Progenitor cell of endocrine pancreas (in vitro differentiated cells): Measurements from ENCODE around the gene SAYSD1. TPM values are rescaled to one million over a fixed set of nuclear protein-coding genes. Genes with fewer than 3 reads are reported as not detected.

Experiments
- DNase-seq: peaks from one replicate; pipeline ENCODE4 v3.0.0; 2021; ENCODE audit warnings: low spot score; ENCODE audit not compliant: unreplicated experiment
- H3K27ac Mint-ChIP-seq: 2 replicates; pipeline ENCODE4 v1.8.0; 2021; ENCODE audit warnings: mild to moderate bottlenecking, moderate library complexity, mixed read lengths
- H3K27me3 Mint-ChIP-seq: 2 replicates; pipeline ENCODE4 v1.8.0; 2021; ENCODE audit warnings: mixed read lengths
- H3K36me3 Mint-ChIP-seq: 2 replicates; pipeline ENCODE4 v1.8.0; 2022; ENCODE audit warnings: mixed read lengths; ENCODE audit not compliant: insufficient read depth
- H3K4me1 Mint-ChIP-seq: 2 replicates; pipeline ENCODE4 v1.8.0; 2021; ENCODE audit warnings: low read depth, mixed read lengths
- H3K4me3 Mint-ChIP-seq: 2 replicates; pipeline ENCODE4 v1.8.0; 2021; ENCODE audit warnings: low read depth, mild to moderate bottlenecking, moderate library complexity, mixed read lengths
- H3K9me3 Mint-ChIP-seq: 2 replicates; pipeline ENCODE4 v1.8.0; 2021; ENCODE audit warnings: low read depth, mixed read lengths
- long read RNA-seq: library from polyadenylated mRNA; unstranded; transcript quantifications from one replicate; pipeline ENCODE4 v2.0.0, GENCODE V29; 2020
- total RNA-seq: library from RNA; stranded (reverse); gene quantifications from 2 replicates; pipeline ENCODE4 v1.2.1, GENCODE V29; 2021
- TF ChIP-seq, protein P1 (sequence below): fragments of 200-600 bp; sonication (generic); IDR thresholded peaks from one replicate; pipeline ENCODE4 v1.5.0; 2021; ENCODE audit warnings: antibody characterized with exemption, mild to moderate bottlenecking; ENCODE audit not compliant: unreplicated experiment

Gene SAYSD1, protein sequence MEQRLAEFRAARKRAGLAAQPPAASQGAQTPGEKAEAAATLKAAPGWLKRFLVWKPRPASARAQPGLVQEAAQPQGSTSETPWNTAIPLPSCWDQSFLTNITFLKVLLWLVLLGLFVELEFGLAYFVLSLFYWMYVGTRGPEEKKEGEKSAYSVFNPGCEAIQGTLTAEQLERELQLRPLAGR
- 17.4 and 19.7 TPM in 2 replicates for total RNA-seq
- long read RNA-seq, transcript SAYSD1-201 (2 exons, 2,020 nt): major isoform, 58 of 62 reads
- long read RNA-seq, partial matches to known transcripts: 0 of 62 reads
- long read RNA-seq, other reads (novel, unspliced or antisense): 2 of 62 reads

GRCh38 chr6:39114704-39115599 is at the start of gene SAYSD1:
Gene SAYSD1, minus strand, starts transcription at chr6:39115186. Its CDS starts 97 bp downstream, at chr6:39115089.
- peaks cover 30% of the 10 kb centered on the region for H3K27me3 Mint-ChIP-seq
- peaks cover 6% of the 10 kb centered on the region for H3K36me3 Mint-ChIP-seq
- no peaks in the 10 kb centered on the region for H3K9me3 Mint-ChIP-seq
- peak within 1 kb of the TSS; percentile 90 for H3K4me3 Mint-ChIP-seq
- DNase-seq: peak; percentile 92
- peak within 1 kb of the TSS; percentile 99 for H3K27ac Mint-ChIP-seq
- TF ChIP-seq, protein P1, sequence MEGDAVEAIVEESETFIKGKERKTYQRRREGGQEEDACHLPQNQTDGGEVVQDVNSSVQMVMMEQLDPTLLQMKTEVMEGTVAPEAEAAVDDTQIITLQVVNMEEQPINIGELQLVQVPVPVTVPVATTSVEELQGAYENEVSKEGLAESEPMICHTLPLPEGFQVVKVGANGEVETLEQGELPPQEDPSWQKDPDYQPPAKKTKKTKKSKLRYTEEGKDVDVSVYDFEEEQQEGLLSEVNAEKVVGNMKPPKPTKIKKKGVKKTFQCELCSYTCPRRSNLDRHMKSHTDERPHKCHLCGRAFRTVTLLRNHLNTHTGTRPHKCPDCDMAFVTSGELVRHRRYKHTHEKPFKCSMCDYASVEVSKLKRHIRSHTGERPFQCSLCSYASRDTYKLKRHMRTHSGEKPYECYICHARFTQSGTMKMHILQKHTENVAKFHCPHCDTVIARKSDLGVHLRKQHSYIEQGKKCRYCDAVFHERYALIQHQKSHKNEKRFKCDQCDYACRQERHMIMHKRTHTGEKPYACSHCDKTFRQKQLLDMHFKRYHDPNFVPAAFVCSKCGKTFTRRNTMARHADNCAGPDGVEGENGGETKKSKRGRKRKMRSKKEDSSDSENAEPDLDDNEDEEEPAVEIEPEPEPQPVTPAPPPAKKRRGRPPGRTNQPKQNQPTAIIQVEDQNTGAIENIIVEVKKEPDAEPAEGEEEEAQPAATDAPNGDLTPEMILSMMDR: no peak
- H3K4me1 Mint-ChIP-seq: peaks cover 7% of the 10 kb centered on the region

GRCh38 chr6:39157511-39157910 is 42.5 kb upstream of the SAYSD1 start:
- TF ChIP-seq, protein P1: peak; percentile 23
- H3K36me3 Mint-ChIP-seq: no peaks in the 10 kb centered on the region
- peaks cover 14% of the 10 kb centered on the region for H3K4me1 Mint-ChIP-seq
- H3K4me3 Mint-ChIP-seq: no peak overlapping the region
- DNase-seq: no peak
- H3K27me3 Mint-ChIP-seq: peaks cover 34% of the 10 kb centered on the region
- H3K9me3 Mint-ChIP-seq: no peaks in the 10 kb centered on the region
- no peak overlapping the region for H3K27ac Mint-ChIP-seq

DNA sequence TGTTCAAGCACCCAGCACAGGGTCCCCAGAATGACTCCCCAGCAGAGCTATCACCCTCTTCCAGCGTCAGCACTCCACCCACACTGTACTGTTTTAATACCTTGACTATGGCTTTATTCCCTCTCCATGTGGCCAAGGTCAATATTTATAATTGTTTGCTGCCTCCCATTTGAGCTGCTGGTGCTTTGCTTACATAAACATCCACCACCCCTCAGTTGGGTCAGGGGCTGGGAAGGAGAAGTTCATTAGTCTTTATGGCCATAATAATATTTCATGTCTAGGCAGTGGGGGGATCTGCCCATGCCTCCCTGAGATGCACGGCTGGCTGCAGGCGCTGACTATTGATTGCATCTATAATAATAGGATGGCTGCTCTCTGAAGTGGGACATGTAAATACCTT is 41.8 kb upstream of the SAYSD1 start:
- H3K9me3 Mint-ChIP-seq: no peaks in the 10 kb centered on the region
- H3K36me3 Mint-ChIP-seq: no peaks in the 10 kb centered on the region
- H3K4me3 Mint-ChIP-seq: no peak overlapping the region
- H3K4me1 Mint-ChIP-seq: peaks cover 14% of the 10 kb centered on the region
- DNase-seq: no peak
- TF ChIP-seq, protein P1: no peak
- H3K27ac Mint-ChIP-seq: no peak overlapping the region
- peaks cover 41% of the 10 kb centered on the region for H3K27me3 Mint-ChIP-seq

- no peaks in the 10 kb centered on the region for H3K36me3 Mint-ChIP-seq
- H3K27ac Mint-ChIP-seq: no peak overlapping the region
- peaks cover 45% of the 10 kb centered on the region for H3K27me3 Mint-ChIP-seq
- no peaks in the 10 kb centered on the region for H3K9me3 Mint-ChIP-seq
- TF ChIP-seq, protein P1: no peak
- H3K4me3 Mint-ChIP-seq: no peak overlapping the region
- peaks cover 14% of the 10 kb centered on the region for H3K4me1 Mint-ChIP-seq
- DNase-seq: no peak
Observed at GRCh38 chr6:39154705-39155104, 39.7 kb upstream of the SAYSD1 start.

DNA sequence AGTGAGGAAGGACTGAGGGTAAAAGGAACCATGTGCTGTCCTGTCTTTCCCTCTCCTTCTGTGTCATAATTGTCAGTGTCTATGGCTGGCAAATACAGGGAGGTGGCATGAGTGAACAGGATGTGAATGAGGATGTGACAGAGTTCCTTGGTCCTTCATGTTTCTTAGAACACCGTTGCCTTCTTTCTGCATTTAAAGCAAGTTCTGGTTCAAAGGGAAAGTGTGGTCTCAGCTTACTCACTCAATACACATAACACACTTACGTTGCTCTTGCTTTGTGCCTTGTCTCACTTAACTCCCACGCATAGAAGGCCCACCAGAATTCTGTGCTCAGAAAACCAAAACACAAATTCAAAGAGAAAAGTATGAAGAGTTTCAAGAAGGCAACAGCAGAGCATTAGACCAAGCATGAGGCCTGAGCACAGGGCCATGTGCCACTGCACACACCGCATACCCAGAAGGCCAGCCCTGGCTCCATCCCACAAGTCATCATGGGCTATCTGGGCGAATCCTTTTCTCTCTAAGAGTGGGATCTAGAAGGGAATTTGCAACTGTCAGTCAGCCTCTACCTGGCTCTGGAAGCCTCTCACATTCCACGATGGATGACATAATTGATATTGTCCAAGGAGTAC is 38.9 kb upstream of the SAYSD1 start:
- no peak overlapping the region for H3K27ac Mint-ChIP-seq
- TF ChIP-seq, protein P1: no peak
- H3K9me3 Mint-ChIP-seq: no peaks in the 10 kb centered on the region
- H3K4me1 Mint-ChIP-seq: peaks cover 14% of the 10 kb centered on the region
- peaks cover 53% of the 10 kb centered on the region for H3K27me3 Mint-ChIP-seq
- no peaks in the 10 kb centered on the region for H3K36me3 Mint-ChIP-seq
- DNase-seq: no peak
- H3K4me3 Mint-ChIP-seq: no peak overlapping the region
